ENCODE data around the gene RLN1.

DNA sequence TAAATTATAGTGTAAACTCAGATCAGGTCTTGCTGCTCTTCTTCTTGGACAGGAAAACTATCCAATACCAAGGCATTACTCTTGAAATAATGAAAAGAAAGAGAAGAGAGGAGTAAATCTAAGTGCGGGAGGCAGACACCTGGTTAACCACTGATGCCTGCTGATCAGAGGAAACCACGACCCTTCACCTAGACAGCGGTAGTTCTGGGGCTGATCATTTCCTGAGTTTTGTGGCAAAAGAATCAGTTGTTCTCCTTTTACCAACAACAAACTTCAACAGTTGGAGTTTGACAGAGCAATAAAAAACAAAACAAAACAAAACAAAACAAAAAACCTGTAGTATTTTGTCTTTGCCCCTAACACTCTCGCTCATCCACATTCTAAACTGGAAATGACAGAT lies 3.0 kb downstream of the RLN1 start:
- TF ChIP-seq CTCF (IDR thresholded peaks at IDR 0.05 in 4 of 5, conservative IDR thresholded peaks at IDR 0.05 in 1 of 5) (no peak), POLR2A (IDR thresholded peaks at IDR 0.05) (no peak)
